Measurements from ENCODE around the gene ZNRF2.

ZNRF2 gene

GRCh38 chr7:30313348-30313747, 29.0 kb downstream of the ZNRF2 start:
- DNase-seq (ENCODE audit: extremely low read depth, insufficient read length) = no peak
- TF ChIP-seq CTCF (IDR thresholded peaks at IDR 0.05; ENCODE audit: insufficient read depth, low read length, poor library complexity, severe bottlenecking) = no peak
- Histone ChIP-seq H3K27me3 (replicated peaks; ENCODE audit: control insufficient read depth, insufficient read depth, low read length) (no peaks in the 10 kb centered on the region), H3K36me3 (ENCODE audit: control insufficient read depth, insufficient read depth, low read length) (no peaks in the 10 kb centered on the region), H3K4me3 (replicated peaks; ENCODE audit: low read depth, low read length) (no peak overlapping the region)

- H3K36me3 ChIP-seq (ENCODE audit: control insufficient read depth, insufficient read depth, low read length) = no peaks in the 10 kb centered on the region
- DNase-seq (ENCODE audit: extremely low read depth, insufficient read length) = no peak
- TF ChIP-seq CTCF (IDR thresholded peaks at IDR 0.05; ENCODE audit: insufficient read depth, low read length, poor library complexity, severe bottlenecking) = no peak
- H3K4me3 ChIP-seq (replicated peaks; ENCODE audit: low read depth, low read length) = no peak overlapping the region
- H3K27me3 ChIP-seq (replicated peaks; ENCODE audit: control insufficient read depth, insufficient read depth, low read length) = no peaks in the 10 kb centered on the region
Measured at GRCh38 chr7:30313793-30314192, 29.4 kb downstream of the ZNRF2 start.

- no peak overlapping the region for H3K4me3 ChIP-seq (replicated peaks; ENCODE audit: low read depth, low read length)
- no peak for TF ChIP-seq CTCF (IDR thresholded peaks at IDR 0.05; ENCODE audit: insufficient read depth, low read length, poor library complexity, severe bottlenecking)
- DNase-seq (ENCODE audit: extremely low read depth, insufficient read length) = no peak
- no peaks in the 10 kb centered on the region for H3K36me3 ChIP-seq (ENCODE audit: control insufficient read depth, insufficient read depth, low read length)
- H3K27me3 ChIP-seq (replicated peaks; ENCODE audit: control insufficient read depth, insufficient read depth, low read length) = no peaks in the 10 kb centered on the region
Measured at GRCh38 chr7:30315589-30315988, 31.2 kb downstream of the ZNRF2 start.

- Histone ChIP-seq H3K27me3 (replicated peaks; ENCODE audit: control insufficient read depth, insufficient read depth, low read length) (no peaks in the 10 kb centered on the region), H3K4me3 (replicated peaks; ENCODE audit: low read depth, low read length) (no peak overlapping the region), H3K36me3 (ENCODE audit: control insufficient read depth, insufficient read depth, low read length) (no peaks in the 10 kb centered on the region)
- DNase-seq (ENCODE audit: extremely low read depth, insufficient read length) = no peak
- no peak for TF ChIP-seq CTCF (IDR thresholded peaks at IDR 0.05; ENCODE audit: insufficient read depth, low read length, poor library complexity, severe bottlenecking)
Measured at GRCh38 chr7:30320392-30320791, 36.0 kb downstream of the ZNRF2 start.

- H3K36me3 ChIP-seq (ENCODE audit: control insufficient read depth, insufficient read depth, low read length) = no peaks in the 10 kb centered on the region
- no peak for TF ChIP-seq CTCF (IDR thresholded peaks at IDR 0.05; ENCODE audit: insufficient read depth, low read length, poor library complexity, severe bottlenecking)
- no peaks in the 10 kb centered on the region for H3K27me3 ChIP-seq (replicated peaks; ENCODE audit: control insufficient read depth, insufficient read depth, low read length)
- peak overlapping the region; percentile 53 for H3K4me3 ChIP-seq (replicated peaks; ENCODE audit: low read depth, low read length)
- no peak for DNase-seq (ENCODE audit: extremely low read depth, insufficient read length)
Measured at GRCh38 chr7:30321089-30321881, 36.9 kb downstream of the ZNRF2 start.

- no peak for DNase-seq (ENCODE audit: extremely low read depth, insufficient read length)
- H3K4me3 ChIP-seq (replicated peaks; ENCODE audit: low read depth, low read length) = peak overlapping the region; percentile 53
- no peaks in the 10 kb centered on the region for H3K36me3 ChIP-seq (ENCODE audit: control insufficient read depth, insufficient read depth, low read length)
- no peak for TF ChIP-seq CTCF (IDR thresholded peaks at IDR 0.05; ENCODE audit: insufficient read depth, low read length, poor library complexity, severe bottlenecking)
- H3K27me3 ChIP-seq (replicated peaks; ENCODE audit: control insufficient read depth, insufficient read depth, low read length) = no peaks in the 10 kb centered on the region
Measured at GRCh38 chr7:30321882-30322192, 37.4 kb downstream of the ZNRF2 start.

Data from GM06990 (cell line).